ENCODE results near the gene MAGI1. TPM values are rescaled to one million over a fixed set of nuclear protein-coding genes. Genes with fewer than 3 reads are reported as not detected.
"Not testable (repeated sequence)": the region's sequence is repeated elsewhere in the genome, so short reads cannot be mapped to it uniquely, and the experiment has no call there.

MAGI1 gene
- total RNA-seq, 1 donor from 2014 or later: 37.5 TPM

DNA sequence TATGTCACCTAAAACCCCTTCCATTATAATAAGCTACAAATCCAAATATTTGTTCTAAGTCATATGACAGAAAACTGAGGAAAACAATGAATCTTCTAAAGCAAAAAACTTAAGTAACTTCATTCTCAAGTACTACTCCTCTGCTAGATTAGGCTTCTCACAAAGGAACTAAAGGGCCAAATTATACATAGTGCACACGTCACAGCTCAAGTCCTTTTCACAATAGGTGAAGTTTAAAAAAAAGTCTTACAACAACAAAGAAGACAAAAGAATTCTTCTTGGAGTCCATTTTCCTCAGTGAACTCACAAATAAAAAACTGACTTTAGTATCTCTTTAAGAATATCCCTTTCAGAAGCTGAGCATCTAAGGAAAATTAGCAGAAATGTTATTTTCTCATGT is 479.9 kb downstream of the MAGI1 start:
- DNase-seq (no peak), ATAC-seq (no peak)
- intact Hi-C loops (cut with micrococcal nuclease): no loop called here

DNA sequence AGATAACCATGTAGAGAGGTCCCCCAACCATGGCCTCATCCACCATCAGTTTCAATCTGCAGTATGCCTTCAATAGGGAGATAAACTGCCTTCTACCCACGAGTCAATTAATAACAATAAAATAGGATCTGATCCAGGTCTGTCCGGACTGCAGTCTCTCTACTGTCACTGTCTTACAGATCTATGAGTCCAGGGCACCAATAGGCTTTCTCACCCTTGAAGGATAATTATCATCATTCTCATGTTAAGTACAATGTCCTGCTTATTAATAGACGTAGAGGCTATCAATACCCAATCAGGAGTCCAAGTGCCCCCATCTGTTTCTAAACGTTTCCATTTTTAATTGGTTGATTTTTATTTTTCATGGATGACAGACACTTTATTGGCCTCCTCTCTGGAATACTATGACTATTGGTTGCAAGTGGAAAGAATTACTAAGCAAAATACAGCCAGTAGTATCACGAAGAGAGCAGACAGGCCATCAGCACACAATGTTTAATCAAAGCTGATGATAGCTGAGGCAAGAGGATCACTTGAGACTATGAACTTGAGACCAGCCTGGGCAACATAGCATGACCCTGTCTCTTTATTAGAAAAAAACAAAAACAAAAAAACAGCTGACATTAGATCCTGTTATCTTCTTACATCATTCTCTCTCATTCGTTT is 480.7 kb downstream of the MAGI1 start:
- DNase-seq: no peak
- intact Hi-C loops (cut with micrococcal nuclease): no loop called here
- ATAC-seq: peak; percentile 74

DNA sequence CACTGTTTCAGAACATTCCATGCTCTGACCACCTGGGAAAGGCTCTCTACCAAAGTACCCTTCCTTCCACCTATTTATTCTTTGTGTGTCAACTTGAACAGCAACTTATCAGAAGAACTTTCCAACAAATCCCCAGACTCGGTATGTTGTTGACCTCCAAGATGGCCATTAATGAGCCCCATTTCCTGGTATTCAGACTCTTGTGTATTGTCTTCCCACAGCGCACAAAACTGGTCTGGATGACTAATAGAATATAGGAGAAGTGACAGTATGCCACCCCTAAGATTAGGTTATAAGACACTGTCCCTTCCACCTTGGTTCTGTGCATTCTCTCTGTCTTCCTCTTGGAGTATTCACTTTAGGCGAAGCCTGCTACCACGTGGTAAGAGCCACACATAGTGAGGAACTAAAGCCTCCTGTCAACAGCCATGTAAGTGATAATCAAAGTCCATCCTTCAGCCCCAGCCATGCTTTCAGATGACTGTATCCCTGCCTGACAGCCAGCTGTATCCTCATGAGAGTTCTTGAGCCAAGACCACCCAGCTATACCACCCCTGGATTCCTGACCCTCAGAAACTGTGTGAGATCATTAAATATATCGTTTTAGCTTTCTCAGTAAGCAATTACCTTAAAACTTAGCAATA is 481.7 kb downstream of the MAGI1 start:
- ATAC-seq (peak; percentile 15), DNase-seq (no peak)
- intact Hi-C loops (cut with micrococcal nuclease): no loop called here

DNA sequence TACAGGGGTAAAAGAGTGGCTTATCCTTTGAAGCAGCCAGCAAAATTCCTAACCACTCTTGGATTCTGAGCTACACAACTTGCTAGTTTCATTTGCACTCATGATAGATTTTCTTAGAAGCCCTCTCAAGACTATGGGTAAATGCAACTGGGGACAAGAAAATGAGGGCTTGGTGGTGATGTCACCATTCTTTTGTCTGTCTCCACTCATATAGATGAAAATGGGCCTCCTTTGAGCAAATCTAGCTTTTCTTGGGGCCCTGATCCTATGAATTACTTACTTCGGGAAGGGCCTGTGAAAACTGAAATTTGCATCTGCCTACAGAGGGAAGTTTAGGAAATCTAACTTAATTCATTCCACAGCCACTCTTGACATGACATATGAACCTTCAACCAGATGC is 486.3 kb downstream of the MAGI1 start:
- ATAC-seq (no peak), DNase-seq (no peak)
- intact Hi-C loops (cut with micrococcal nuclease): no loop called here

DNA sequence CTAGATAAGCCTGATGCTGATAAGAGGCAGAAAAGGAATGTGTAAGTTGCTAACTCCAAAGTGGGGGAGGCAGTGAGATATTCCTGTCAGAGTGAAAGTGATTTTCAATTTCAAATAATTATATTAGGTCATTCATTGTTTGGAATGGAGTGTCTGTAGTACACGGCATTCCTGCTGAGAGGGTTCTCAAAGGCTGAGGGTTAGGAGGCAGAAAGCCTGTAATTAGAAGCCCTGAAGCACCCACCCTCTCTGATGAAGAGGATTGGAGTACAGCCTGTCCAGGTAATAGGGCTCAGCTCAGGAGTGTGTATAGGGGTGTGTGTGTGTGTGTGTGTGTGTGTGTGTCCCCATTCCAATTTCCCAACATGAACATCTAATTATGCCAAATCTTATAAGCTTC is 486.8 kb downstream of the MAGI1 start:
- ATAC-seq: peak; percentile 8
- intact Hi-C loops (cut with micrococcal nuclease): no loop called here
- DNase-seq: no peak

DNA sequence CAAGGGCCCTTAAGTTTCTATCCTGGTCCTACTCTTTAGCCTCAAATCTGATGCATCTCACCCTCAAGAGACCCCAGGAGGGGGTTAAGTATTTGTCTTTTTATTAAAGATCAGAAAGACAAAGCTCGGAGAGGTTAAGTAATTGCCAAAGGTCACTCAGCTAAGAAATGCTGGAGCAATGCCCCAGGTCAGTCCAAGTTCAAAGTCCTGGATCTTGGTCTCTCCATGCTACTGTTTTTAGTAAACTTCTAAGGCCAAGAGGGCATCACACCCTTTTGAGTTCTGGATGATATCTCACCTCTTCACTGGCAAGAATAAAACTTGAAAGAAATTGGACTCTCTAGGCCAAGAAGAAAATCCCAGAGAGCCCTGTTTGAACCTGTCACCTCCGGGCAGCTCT is 488.6 kb downstream of the MAGI1 start:
- intact Hi-C loops (cut with micrococcal nuclease): no loop called here
- ATAC-seq: peak; percentile 33
- no peak for DNase-seq

DNA sequence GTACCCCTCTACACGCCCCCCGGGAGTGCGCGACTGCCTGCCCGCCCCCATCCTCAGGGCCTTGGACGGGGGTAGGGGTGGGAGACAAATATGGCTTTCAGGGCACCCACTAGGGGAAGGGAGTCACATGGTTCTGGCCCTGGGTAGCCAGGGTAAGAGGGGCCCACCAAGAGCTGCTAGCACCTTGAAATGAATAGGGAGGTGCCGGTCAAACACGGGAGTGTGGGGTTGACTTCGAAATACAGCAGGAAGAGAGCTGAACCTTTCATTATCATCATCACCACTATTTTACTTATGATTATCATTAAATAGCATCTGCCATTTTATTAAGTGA is 489.1 kb downstream of the MAGI1 start:
- no peak for ATAC-seq
- DNase-seq: no peak
- intact Hi-C loops (cut with micrococcal nuclease): no loop called here

DNA sequence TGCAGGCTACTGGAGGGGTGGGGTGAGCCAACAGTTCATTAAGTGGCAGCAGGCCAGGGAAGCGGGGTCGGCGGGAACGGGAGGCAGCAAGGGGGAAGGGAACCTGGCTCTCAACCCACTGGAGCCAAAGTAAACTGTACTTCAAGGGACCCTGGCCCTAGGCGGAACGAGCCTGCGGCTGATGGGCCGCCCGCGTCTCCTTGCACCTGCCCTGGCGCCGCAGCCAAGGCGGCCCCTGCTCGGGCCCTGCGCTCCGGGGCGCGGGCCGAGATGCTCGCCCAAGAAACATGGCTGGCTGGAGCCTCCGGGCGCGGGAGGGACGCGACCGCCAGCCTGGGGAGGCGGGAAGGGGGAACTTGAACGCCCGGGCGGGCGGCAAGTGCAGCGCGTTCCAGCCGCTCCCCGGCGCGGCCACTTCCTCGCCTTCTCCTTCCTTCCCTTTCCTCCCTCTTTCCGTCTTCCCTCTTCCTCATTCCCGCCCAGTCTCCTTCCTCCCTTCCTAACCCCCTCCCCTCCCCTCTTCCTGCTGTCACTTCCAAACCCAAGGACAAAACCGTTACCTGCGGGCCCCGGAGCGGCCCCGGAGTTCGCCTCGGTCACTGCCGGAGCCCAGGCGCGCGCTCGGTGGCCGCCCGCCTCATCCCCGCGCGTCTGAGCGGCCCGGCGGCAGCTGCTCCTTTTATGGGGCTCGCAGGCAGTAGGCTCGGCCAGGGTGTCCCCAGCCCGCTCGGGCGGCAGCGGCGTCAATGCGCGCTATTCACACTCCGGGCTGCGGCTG is 489.7 kb downstream of the MAGI1 start:
- intact Hi-C loops (cut with micrococcal nuclease): no loop called here
- ATAC-seq (peak; percentile 88), DNase-seq (peak; percentile 72)

DNA sequence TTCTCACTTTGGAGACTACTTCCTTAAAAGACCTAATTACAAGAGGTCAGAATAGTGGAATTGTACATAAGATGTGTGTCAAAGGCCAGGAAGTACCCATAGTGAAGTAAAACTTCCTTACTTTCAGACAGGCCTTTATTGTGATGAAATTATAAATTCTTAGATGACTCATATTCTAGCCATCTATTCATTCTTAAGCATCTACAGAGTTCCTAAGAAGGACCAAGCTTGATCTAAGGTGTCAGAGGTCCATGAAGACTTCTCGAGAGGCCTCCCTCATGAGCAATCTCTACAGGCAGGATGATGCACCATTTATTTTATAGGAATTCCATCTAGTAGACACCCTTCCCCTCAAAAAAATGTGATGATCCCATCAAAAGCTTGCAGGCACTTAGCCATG is 493.3 kb downstream of the MAGI1 start:
- intact Hi-C loops (cut with micrococcal nuclease): no loop called here
- no peak for ATAC-seq
- no peak for DNase-seq

DNA sequence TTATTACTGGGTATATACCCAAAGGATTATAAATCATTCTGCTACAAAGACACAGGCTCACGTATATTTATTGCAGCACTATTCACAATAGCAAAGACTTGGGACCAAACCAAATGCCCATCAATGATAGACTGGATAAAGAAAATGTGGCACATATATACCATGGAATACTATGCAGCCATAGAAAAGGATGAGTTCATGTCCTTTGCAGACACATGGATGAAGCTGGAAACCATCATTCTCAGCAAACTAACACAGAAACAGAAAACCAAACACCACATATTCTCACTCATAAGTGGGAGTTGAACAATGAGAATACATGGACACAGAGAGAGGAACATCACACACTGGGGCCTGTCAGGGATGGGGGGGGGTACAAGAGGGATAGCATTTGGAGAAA is 495.3 kb downstream of the MAGI1 start:
- intact Hi-C loops (cut with micrococcal nuclease); DNase-seq; ATAC-seq: not testable (repeated sequence)

DNA sequence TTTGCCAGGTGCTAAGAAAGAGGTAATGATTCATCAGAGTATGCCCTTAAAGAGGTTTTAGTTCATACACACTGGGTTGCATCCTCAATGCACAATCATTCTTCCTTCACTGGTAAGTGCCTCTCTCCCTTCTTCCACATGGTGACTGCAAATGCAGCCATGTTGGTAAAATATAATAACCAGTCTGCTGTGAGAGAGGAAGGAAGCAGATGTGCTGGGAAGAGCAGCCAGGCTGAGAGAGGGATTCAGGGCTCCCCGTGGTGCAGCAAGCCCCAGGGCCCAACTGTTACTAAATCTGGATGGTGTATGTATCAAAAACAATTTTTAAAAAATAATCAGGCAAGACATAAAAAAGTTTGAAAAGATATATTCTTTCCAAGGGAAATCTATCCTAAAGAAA is 498.1 kb downstream of the MAGI1 start:
- intact Hi-C loops (cut with micrococcal nuclease): no loop called here
- no peak for DNase-seq
- ATAC-seq: no peak

DNA sequence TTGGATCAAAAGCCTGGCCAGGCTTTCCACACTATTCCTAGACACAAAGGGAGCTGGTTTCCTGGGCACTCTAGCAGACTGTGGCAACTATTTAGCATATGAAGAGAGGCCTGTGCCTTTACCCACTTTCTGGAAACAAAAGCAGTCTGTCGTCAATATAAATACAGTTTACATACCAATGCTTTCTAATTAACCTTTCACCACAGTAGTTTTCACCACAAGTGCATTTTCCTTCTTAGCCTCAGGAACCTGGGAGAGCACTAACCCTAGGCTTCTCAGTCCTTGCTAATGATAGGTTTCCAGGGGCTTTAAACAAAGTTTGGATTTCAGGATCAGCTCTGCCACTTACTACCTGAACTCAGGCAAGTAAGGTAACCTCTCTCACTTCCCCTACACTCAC is 499.1 kb downstream of the MAGI1 start:
- intact Hi-C loops (cut with micrococcal nuclease): no loop called here
- DNase-seq: no peak
- no peak for ATAC-seq

DNA sequence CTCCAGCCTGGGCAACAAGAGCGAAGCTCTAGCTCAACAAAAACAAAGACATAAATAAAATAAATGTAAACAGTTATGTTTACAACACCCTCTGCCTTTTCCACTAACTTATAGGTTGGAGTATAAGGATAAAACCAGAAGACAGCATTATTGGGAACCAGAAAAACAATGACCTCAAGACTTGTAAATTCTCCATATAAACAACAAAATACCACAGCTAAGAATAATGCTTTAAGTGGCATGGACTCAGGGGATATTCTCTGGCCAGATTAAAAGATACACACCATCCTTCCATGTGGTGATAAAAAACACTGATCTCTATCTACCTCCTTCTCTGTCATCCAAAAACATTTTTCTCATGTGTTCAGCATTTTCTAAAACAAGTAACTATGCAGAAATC is 500.6 kb downstream of the MAGI1 start:
- intact Hi-C loops (cut with micrococcal nuclease): no loop called here
- no peak for DNase-seq
- ATAC-seq: no peak

DNA sequence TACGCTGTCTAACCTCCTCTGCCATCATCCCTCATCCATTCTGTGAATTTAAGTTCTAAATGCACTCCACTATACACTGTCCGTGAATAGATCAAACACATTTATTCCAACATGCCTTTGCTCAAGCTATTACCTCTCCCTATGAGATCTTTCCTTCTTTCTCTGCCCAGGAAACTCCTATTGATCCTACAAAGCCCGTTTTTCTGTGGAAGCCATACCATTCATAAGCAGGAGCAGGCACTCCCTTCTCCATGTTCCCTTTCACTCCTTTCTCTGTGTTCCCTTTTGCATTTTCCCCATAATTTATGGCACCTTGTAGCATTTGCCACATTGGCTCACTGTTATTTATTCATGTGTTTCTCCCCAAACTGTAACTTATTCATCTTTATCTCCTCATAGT is 501.6 kb downstream of the MAGI1 start:
- intact Hi-C loops (cut with micrococcal nuclease): no loop called here
- DNase-seq (no peak), ATAC-seq (no peak)

DNA sequence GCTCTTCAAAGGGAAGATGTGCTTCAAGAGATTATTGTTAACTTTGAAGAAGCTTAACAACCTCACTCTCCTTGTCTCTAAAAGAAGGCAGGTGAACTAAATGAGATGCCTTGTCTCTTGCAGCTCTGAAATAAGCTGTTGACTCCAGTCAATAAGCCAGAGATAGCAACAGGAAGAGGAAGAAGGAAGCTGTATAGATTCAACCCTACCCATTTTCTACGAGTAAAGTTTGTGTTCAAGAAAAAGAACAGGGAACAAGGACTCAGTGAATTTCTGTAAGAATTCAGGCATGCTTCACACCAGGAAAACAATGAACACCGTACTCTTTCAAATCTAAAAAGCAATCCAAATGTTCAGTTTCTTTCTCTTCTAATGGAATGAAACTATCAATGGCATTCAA is 503.5 kb downstream of the MAGI1 start:
- DNase-seq: no peak

DNA sequence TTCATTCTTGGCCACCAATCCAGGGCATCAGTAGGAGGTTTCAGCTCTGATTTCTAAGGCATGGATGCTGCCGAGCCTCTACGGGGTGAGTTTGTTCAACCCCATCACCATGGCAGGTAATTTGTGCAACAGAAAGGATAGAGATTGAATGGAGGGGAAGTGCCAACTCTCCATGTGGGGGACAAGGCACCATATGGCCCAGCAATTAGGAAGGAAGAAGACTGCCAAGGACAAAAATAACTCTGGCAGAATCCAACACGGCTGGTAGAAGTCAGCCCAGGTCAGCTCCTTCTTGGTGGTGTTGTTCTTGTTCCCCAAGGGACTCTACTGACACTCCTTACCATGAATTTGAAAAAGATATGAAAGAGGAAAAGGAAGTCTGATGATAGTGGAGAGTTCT is 503.9 kb downstream of the MAGI1 start:
- intact Hi-C loops (cut with micrococcal nuclease): no loop called here
- ATAC-seq (peak; percentile 83), DNase-seq (no peak)

More for the DNA sequence above, 503.5 kb downstream of the MAGI1 start:
- intact Hi-C loops (cut with micrococcal nuclease): no loop called here
- ATAC-seq: no peak

DNA sequence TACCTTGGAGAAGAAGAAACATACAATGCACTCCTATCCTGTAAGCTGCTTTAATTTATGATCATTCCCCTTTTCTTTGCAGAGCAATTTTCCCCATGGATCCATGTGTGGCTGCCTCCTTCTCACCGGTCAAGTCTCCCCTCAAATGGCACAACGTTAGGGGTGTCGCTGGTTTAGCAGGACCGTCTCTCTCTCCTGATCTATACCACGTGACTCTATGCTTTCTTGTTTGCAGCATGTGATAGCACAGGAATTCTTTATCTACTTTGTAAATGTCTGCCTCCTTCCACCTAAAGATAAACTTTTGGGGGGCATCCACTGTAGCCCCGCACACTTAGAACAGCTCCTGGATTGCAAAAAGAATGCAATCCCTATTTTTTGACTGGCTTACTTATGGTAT is 506.0 kb downstream of the MAGI1 start:
- DNase-seq (no peak), ATAC-seq (no peak)
- intact Hi-C loops (cut with micrococcal nuclease): no loop called here

DNA sequence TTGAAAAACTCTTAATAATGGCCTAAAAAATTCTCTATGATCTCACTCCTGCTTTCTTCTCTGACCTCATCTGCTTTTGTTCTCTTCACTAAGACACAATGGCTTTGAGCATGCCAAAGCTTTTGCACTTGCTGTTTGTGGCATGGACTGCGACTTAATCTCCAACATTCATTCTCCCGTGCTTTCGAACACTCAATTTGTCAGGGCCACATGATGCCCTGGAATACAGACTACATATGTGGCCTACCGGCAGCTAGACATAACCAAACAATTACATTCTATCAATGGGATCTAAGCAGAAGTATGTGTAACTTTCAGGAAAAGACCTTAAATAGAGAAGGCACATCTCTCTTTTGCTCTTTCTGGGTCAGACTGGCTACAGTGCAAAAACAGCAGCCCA is 506.5 kb downstream of the MAGI1 start:
- DNase-seq (no peak), ATAC-seq (peak; percentile 30)
- intact Hi-C loops (cut with micrococcal nuclease): no loop called here

DNA sequence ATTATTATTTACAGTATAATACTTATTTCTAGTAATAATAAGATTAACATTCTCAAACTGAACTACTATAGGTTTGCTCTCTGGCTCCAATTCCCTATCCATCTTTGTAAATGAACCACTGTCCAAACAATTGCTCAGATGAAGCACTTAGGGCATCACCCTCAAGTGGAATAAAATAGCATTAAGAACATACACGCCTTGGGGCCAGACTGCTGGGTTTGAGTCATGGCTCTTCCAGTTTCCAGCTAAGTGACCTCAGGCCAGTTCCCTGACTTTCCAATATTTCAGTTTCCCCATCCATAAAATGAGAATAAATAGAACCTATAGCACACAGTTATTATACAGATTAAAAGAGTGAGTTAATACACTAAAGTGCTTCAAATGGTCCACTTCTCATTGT is 507.2 kb downstream of the MAGI1 start:
- no peak for ATAC-seq
- intact Hi-C loops (cut with micrococcal nuclease): no loop called here
- DNase-seq: no peak

DNA sequence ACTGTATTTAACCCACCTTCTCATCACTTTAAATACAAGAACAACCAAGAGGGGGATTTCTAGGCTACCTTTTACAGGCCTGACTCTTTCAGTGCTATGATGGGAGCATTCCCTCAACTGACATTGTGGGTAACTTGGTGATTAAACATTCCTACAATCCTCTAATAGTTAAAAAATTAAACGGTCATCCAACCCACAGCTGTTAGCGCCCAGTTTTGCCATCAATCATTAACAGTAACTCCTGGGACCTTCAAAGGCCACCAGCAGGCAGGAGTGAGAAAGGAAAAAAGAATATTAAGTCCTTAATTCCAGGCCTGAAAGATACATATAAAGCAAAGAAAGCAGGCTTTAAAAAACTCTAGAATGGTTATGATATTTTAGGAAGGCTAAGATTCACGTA is 512.1 kb downstream of the MAGI1 start:
- ATAC-seq (no peak), DNase-seq (no peak)
- intact Hi-C loops (cut with micrococcal nuclease): no loop called here

DNA sequence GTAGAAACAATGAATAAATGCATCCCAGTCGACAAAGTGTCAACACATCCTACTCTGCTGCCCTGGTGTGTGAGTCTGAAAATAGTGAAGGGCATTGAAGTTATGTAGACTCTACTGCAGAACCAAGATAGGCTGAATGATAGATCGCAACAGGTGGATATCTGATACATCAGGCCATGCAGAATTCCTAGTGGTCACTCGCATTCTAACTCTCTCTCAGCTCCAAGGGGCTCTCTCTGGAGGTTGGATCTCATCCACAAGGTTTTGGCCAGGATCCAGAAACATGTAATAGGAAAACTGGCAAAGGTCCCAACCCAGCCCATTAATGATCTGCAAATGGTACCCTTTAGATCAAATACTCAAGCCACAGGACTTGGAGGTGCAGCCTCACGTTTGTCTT is 514.1 kb downstream of the MAGI1 start:
- DNase-seq: no peak
- intact Hi-C loops (cut with micrococcal nuclease): no loop called here
- peak; percentile 23 for ATAC-seq

Data from left ventricle myocardium superior (tissue), 1 donor.